Measurements from ENCODE around the gene NLRP12. TPM values are rescaled to one million over a fixed set of nuclear protein-coding genes. Genes with fewer than 3 reads are reported as not detected.
"Not testable (repeated sequence)": the region's sequence is repeated elsewhere in the genome, so short reads cannot be mapped to it uniquely, and the experiment has no call there.

Gene NLRP12
- total RNA-seq, 1 donor from 2014 or later: 6.8 TPM

GRCh38 chr19:53773999-53774398 is 50.1 kb downstream of the NLRP12 start:
- ATAC-seq (no peak), DNase-seq (no peak)
- Histone ChIP-seq H3K9me3 (no peaks in the 10 kb centered on the region), H3K27ac (no peak overlapping the region), H3K36me3 (no peaks in the 10 kb centered on the region), H3K4me3 (no peak overlapping the region), H3K4me1 (peaks cover 3% of the 10 kb centered on the region), H3K27me3 (ENCODE audit: low read depth) (no peaks in the 10 kb centered on the region)
- TF ChIP-seq CTCF (IDR thresholded peaks at IDR 0.05): no peak
- intact Hi-C loops (cut with DNase I): no loop called here

DNA sequence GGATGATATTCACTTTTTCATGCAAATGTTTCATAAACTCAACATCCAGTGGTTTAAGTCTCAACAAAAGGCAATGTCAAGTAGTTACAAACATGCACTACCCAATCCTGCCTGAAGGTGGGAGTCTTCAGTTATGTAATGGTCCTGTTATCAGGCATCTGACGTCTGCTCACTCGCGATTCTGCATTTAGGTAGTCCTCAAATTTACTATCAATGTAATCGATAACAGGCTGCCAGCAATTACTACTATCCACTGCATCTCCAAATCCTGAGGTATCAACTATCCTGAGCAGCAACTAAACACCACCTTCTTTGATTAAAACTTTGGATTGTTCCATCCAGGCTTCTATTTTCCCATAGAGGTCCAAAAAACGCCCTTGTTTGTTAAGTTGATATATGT is 51.2 kb downstream of the NLRP12 start:
- no peak overlapping the region for H3K4me3 ChIP-seq
- DNase-seq: peak; percentile 24
- no peaks in the 10 kb centered on the region for H3K27me3 ChIP-seq (ENCODE audit: low read depth)
- peak; percentile 53 to 60 for ATAC-seq
- no peaks in the 10 kb centered on the region for H3K9me3 ChIP-seq
- intact Hi-C loops (cut with DNase I): no loop called here
- H3K27ac ChIP-seq: no peak overlapping the region
- peaks cover 3% of the 10 kb centered on the region for H3K4me1 ChIP-seq
- H3K36me3 ChIP-seq: no peaks in the 10 kb centered on the region
- TF ChIP-seq CTCF (IDR thresholded peaks at IDR 0.05): peak; percentile 69

GRCh38 chr19:53771144-53771543 is 53.0 kb downstream of the NLRP12 start:
- no peaks in the 10 kb centered on the region for H3K36me3 ChIP-seq
- intact Hi-C loops (cut with DNase I): no loop called here
- ATAC-seq (no peak), DNase-seq (no peak)
- H3K27ac ChIP-seq: no peak overlapping the region
- no peak overlapping the region for H3K4me3 ChIP-seq
- no peak for TF ChIP-seq CTCF (IDR thresholded peaks at IDR 0.05)
- no peaks in the 10 kb centered on the region for H3K9me3 ChIP-seq
- H3K4me1 ChIP-seq: peaks cover 3% of the 10 kb centered on the region
- H3K27me3 ChIP-seq (ENCODE audit: low read depth): no peaks in the 10 kb centered on the region

- H3K4me3 ChIP-seq; ATAC-seq; H3K4me1 ChIP-seq; H3K36me3 ChIP-seq; H3K27me3 ChIP-seq (ENCODE audit: low read depth); H3K9me3 ChIP-seq; intact Hi-C loops (cut with DNase I): not testable (repeated sequence)
- peak; percentile 21 for DNase-seq
- H3K27ac ChIP-seq: peak overlapping the region; percentile 36
Observed at GRCh38 chr19:53769696-53770309, 54.3 kb downstream of the NLRP12 start.

DNA sequence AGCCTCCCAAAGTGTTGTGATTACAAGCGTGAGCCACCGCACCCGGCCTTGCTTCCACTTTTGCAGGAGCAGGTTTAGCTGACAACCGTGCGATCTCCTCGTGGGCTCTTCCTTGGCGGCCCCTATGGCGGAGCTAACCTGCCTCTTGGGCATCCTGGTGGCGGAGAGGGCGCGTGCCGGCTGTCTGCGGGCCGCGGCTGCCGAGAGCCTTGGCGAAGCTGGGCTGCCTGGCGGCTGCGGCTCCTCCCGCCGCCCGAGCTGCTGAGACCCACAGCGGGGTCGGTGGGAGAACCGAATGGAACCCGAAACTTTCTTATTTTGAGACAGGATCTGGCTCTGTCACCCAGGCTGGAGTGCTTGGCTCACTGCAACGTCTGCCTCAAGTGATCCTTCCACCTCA is 55.7 kb downstream of the NLRP12 start:
- no peak for TF ChIP-seq CTCF (IDR thresholded peaks at IDR 0.05)
- intact Hi-C loops (cut with DNase I): no loop called here

GRCh38 chr19:53758991-53759390 is 65.1 kb downstream of the NLRP12 start:
- H3K4me1 ChIP-seq; H3K36me3 ChIP-seq; H3K9me3 ChIP-seq; intact Hi-C loops (cut with DNase I); H3K27me3 ChIP-seq (ENCODE audit: low read depth); H3K4me3 ChIP-seq; H3K27ac ChIP-seq; ATAC-seq; DNase-seq: not testable (repeated sequence)

More for the DNA sequence above, 55.7 kb downstream of the NLRP12 start:
- Histone ChIP-seq H3K4me1 (peaks cover 3% of the 10 kb centered on the region), H3K27ac (peak overlapping the region; percentile 76), H3K9me3 (no peaks in the 10 kb centered on the region), H3K36me3 (no peaks in the 10 kb centered on the region), H3K27me3 (ENCODE audit: low read depth) (peaks cover 3% of the 10 kb centered on the region), H3K4me3 (no peak overlapping the region)
- ATAC-seq: no peak
- peak; percentile 32 for DNase-seq

Small RNA genes lying within 50 kb of the gene (microRNA-seq; reads per million reads assigned to microRNA genes)
- not detected for gene MIR1283-2 (ENCODE audit: borderline number of aligned reads)
- gene MIR371A (ENCODE audit: borderline number of aligned reads): not detected
- gene MIR372 (ENCODE audit: borderline number of aligned reads): not detected
- gene MIR373 (ENCODE audit: borderline number of aligned reads): not detected
- not detected for gene MIR516A1 (ENCODE audit: borderline number of aligned reads)
- not detected for gene MIR516A2 (ENCODE audit: borderline number of aligned reads)
- 15.1 reads per million, percentile 24 among the genes with 10 or more reads in this experiment for gene MIR519A1 (ENCODE audit: borderline number of aligned reads)
- not detected for gene MIR521-1 (ENCODE audit: borderline number of aligned reads)
- 25.6 reads per million, percentile 32 among the genes with 10 or more reads in this experiment for gene MIR522 (ENCODE audit: borderline number of aligned reads)
- gene MIR527 (ENCODE audit: borderline number of aligned reads): not detected

Other genes with a start within 250 kb of the NLRP12 start
- gene DPRX, start 192.3 kb downstream of the NLRP12 start, total RNA-seq: not detected
- 126 TPM for gene MYADM, start 43.6 kb upstream of the NLRP12 start, total RNA-seq
- gene PRKCG, start 57.9 kb upstream of the NLRP12 start, total RNA-seq: not detected
- not detected for gene CACNG7, start 85.0 kb upstream of the NLRP12 start, total RNA-seq
- gene CACNG8, start 138.6 kb upstream of the NLRP12 start, total RNA-seq: 0.21 TPM
- 2.2 TPM for gene CACNG6, start 167.3 kb upstream of the NLRP12 start, total RNA-seq
- gene VSTM1, start 239.6 kb upstream of the NLRP12 start, total RNA-seq: 1.7 TPM

All from lower lobe of right lung (tissue), 2 donors.